ENCODE data around the gene DDX42.

DDX42 gene, protein sequence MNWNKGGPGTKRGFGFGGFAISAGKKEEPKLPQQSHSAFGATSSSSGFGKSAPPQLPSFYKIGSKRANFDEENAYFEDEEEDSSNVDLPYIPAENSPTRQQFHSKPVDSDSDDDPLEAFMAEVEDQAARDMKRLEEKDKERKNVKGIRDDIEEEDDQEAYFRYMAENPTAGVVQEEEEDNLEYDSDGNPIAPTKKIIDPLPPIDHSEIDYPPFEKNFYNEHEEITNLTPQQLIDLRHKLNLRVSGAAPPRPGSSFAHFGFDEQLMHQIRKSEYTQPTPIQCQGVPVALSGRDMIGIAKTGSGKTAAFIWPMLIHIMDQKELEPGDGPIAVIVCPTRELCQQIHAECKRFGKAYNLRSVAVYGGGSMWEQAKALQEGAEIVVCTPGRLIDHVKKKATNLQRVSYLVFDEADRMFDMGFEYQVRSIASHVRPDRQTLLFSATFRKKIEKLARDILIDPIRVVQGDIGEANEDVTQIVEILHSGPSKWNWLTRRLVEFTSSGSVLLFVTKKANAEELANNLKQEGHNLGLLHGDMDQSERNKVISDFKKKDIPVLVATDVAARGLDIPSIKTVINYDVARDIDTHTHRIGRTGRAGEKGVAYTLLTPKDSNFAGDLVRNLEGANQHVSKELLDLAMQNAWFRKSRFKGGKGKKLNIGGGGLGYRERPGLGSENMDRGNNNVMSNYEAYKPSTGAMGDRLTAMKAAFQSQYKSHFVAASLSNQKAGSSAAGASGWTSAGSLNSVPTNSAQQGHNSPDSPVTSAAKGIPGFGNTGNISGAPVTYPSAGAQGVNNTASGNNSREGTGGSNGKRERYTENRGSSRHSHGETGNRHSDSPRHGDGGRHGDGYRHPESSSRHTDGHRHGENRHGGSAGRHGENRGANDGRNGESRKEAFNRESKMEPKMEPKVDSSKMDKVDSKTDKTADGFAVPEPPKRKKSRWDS

DNA sequence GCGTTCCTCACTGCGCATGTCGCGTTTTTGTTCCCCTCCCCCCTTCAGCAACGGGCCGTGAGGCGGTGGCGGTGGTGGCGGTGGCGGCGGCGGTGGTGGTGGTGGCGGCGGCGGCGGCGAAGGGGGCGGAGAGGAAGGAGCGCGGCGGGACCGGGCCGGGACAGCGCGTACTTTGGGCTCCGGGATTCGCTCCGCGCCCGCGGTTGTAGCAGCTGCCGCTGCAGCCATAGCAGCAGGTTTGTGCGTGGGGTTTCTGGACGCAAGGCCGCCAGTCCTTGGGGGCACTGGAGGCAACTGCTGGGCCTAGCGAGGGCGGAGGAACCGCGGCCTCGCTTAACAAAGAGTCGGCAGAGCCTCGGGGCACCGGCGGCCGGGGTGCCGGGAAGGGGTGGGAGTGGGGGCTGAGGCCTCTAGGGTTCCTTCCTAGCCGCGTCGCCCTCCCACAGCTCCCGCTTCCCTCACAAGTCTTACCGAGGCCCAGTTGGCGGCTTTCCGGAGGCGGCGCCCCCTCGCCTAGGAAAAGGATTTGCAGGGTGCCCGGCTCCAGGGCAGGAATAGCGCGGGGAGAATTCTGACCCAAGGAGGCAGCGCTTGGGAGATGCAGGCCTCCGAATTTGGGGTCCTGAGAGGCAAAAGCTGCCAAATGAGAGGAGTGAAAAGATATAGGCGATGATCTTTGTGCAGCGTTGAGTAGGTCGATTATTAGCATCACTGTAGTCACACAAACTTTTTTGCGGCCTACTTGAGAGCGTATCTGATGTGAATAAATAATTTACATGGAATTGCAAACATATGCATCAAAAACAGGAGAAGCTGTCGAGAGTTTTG lies at the start of gene DDX42:
Gene DDX42, plus strand, starts transcription at position 30 of the 828 bp plus-strand sequence. CDS start 12,880 bp downstream, outside the sequence.
- H3K4me3 ChIP-seq (ENCODE audit: low read depth in 1 of 5, low read length in 5 of 5): peak within 1 kb of the TSS; percentile 79 to 96 (median 89)
- no peaks in the 10 kb centered on the region for H3K9me3 ChIP-seq (ENCODE audit: control insufficient read depth in 5 of 5, low read length in 5 of 5)
- H3K36me3 ChIP-seq (ENCODE audit: control insufficient read depth in 5 of 5, insufficient read depth in 5 of 5, low read length in 5 of 5): peaks cover 4 to 11% (median 8%) of the 10 kb centered on the region in 5 donors
- peaks cover 0 to 6% (median 0%) of the 10 kb centered on the region in 5 donors for H3K27me3 ChIP-seq (ENCODE audit: control insufficient read depth in 5 of 5, insufficient read depth in 4 of 5, low read length in 5 of 5)
- H3K4me1 ChIP-seq (ENCODE audit: control insufficient read depth in 5 of 5, insufficient read depth in 5 of 5, low read length in 5 of 5): peaks cover 20 to 49% (median 48%) of the 10 kb centered on the region in 5 donors
- H3K27ac ChIP-seq (ENCODE audit: low read depth, low read length): peak within 1 kb of the TSS; percentile 98
- peak within 1 kb of the TSS; percentile 93 to 97 (median 97) for H3K9ac ChIP-seq (ENCODE audit: low read length in 5 of 5)

- Histone ChIP-seq H3K4me3 (ENCODE audit: low read depth in 1 of 5, low read length in 5 of 5) (no peak overlapping the region), H3K27ac (ENCODE audit: low read depth, low read length) (no peak overlapping the region), H3K4me1 (ENCODE audit: control insufficient read depth in 5 of 5, insufficient read depth in 5 of 5, low read length in 5 of 5) (peaks cover 3 to 6% (median 5%) of the 10 kb centered on the region in 5 donors), H3K27me3 (ENCODE audit: control insufficient read depth in 5 of 5, insufficient read depth in 4 of 5, low read length in 5 of 5) (no peaks in the 10 kb centered on the region), H3K36me3 (ENCODE audit: control insufficient read depth in 5 of 5, insufficient read depth in 5 of 5, low read length in 5 of 5) (peaks cover 0 to 5% (median 0%) of the 10 kb centered on the region in 5 donors), H3K9me3 (ENCODE audit: control insufficient read depth in 5 of 5, low read length in 5 of 5) (no peaks in the 10 kb centered on the region), H3K9ac (ENCODE audit: low read length in 5 of 5) (no peak overlapping the region)
Measured at GRCh38 chr17:63735691-63736090, 38.3 kb upstream of the DDX42 start.

DNA sequence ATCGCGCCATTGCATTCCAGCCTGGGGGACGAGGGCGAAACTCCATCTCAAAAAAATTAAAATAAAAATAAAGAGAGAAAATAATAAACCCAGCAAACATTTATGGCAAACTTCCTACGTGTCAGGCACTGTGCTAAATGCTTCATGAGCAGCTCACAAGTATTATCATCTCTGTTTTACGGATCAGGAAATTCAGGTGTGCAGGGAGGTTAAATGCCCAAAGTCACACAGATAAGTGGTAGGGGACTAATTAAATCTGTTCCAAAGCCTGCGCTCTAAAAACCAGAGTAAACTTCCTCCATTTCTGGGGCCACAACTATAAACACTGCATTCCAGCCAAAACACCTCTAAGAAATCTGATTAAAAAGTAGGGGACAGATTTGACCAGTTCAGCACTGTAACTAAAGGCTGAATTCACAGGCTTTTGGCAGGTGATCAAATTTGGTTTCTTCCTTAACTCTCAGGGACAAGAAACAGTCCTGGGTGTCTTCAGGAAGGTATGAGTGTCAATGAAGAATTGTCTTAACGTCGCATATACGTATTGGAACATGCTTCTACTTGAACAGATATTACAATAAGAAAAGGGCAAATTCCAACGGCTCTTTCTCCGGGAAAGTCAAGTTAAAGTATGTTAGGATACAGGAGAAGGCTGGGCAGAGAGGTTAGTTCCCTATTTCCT lies 33.4 kb upstream of the DDX42 start:
- Histone ChIP-seq H3K9ac (ENCODE audit: low read length in 5 of 5) (peak overlapping the region; percentile 59 to 97 (median 90)), H3K27ac (ENCODE audit: low read depth, low read length) (peak overlapping the region; percentile 90), H3K4me3 (ENCODE audit: low read depth in 1 of 5, low read length in 5 of 5) (peak overlapping the region; percentile 75 to 87 (median 84)), H3K4me1 (ENCODE audit: control insufficient read depth in 5 of 5, insufficient read depth in 5 of 5, low read length in 5 of 5) (peaks cover 5 to 24% (median 15%) of the 10 kb centered on the region in 5 donors), H3K27me3 (ENCODE audit: control insufficient read depth in 5 of 5, insufficient read depth in 4 of 5, low read length in 5 of 5) (no peaks in the 10 kb centered on the region), H3K9me3 (ENCODE audit: control insufficient read depth in 5 of 5, low read length in 5 of 5) (no peaks in the 10 kb centered on the region), H3K36me3 (ENCODE audit: control insufficient read depth in 5 of 5, insufficient read depth in 5 of 5, low read length in 5 of 5) (peaks cover 1 to 8% (median 2%) of the 10 kb centered on the region in 5 donors)

DNA sequence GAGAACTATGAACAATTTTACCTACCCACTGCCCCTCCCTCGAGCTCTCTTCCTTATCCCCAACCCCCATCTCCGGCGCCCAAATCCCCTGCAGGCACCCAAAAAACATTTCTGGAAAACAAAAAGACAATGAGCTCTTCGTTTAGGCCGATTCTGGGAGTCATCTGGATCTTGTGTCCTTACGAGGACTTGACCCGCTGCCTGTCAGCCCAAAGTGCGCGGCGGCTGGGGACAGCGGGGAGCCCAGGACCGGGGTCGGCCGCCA lies 32.9 kb upstream of the DDX42 start:
- H3K27ac ChIP-seq (ENCODE audit: low read depth, low read length): peak overlapping the region; percentile 90
- H3K4me1 ChIP-seq (ENCODE audit: control insufficient read depth in 5 of 5, insufficient read depth in 5 of 5, low read length in 5 of 5): peaks cover 5 to 24% (median 15%) of the 10 kb centered on the region in 5 donors
- H3K36me3 ChIP-seq (ENCODE audit: control insufficient read depth in 5 of 5, insufficient read depth in 5 of 5, low read length in 5 of 5): peaks cover 6 to 13% (median 7%) of the 10 kb centered on the region in 5 donors
- H3K4me3 ChIP-seq (ENCODE audit: low read depth in 1 of 5, low read length in 5 of 5): peak overlapping the region; percentile 75 to 87 (median 84)
- H3K9ac ChIP-seq (ENCODE audit: low read length in 5 of 5): peak overlapping the region; percentile 59 to 97 (median 90)
- H3K9me3 ChIP-seq (ENCODE audit: control insufficient read depth in 5 of 5, low read length in 5 of 5): no peaks in the 10 kb centered on the region
- H3K27me3 ChIP-seq (ENCODE audit: control insufficient read depth in 5 of 5, insufficient read depth in 4 of 5, low read length in 5 of 5): no peaks in the 10 kb centered on the region

- Histone ChIP-seq H3K27ac (ENCODE audit: low read depth, low read length) (peak within 1 kb of the TSS; percentile 90), H3K27me3 (ENCODE audit: control insufficient read depth in 5 of 5, insufficient read depth in 4 of 5, low read length in 5 of 5) (no peaks in the 10 kb centered on the region), H3K4me1 (ENCODE audit: control insufficient read depth in 5 of 5, insufficient read depth in 5 of 5, low read length in 5 of 5) (peaks cover 5 to 24% (median 15%) of the 10 kb centered on the region in 5 donors), H3K4me3 (ENCODE audit: low read depth in 1 of 5, low read length in 5 of 5) (peak within 1 kb of the TSS; percentile 84 to 89 (median 87)), H3K36me3 (ENCODE audit: control insufficient read depth in 5 of 5, insufficient read depth in 5 of 5, low read length in 5 of 5) (peaks cover 9 to 15% (median 11%) of the 10 kb centered on the region in 5 donors), H3K9ac (ENCODE audit: low read length in 5 of 5) (peak within 1 kb of the TSS; percentile 68 to 97 (median 90)), H3K9me3 (ENCODE audit: control insufficient read depth in 5 of 5, low read length in 5 of 5) (no peaks in the 10 kb centered on the region)
Measured at GRCh38 chr17:63741408-63742173, 32.4 kb upstream of the DDX42 start, which contains the start of gene STRADA. Gene STRADA (minus strand): TSS chr17:63741799. CDS start chr17:63728369, 13,430 bp downstream.

GRCh38 chr17:63751806-63752205 lies 22.2 kb upstream of the DDX42 start:
- no peaks in the 10 kb centered on the region for H3K4me1 ChIP-seq (ENCODE audit: control insufficient read depth in 5 of 5, insufficient read depth in 5 of 5, low read length in 5 of 5)
- H3K27ac ChIP-seq (ENCODE audit: low read depth, low read length): no peak overlapping the region
- peaks cover 45 to 74% (median 55%) of the 10 kb centered on the region in 5 donors for H3K36me3 ChIP-seq (ENCODE audit: control insufficient read depth in 5 of 5, insufficient read depth in 5 of 5, low read length in 5 of 5)
- H3K27me3 ChIP-seq (ENCODE audit: control insufficient read depth in 5 of 5, insufficient read depth in 4 of 5, low read length in 5 of 5): no peaks in the 10 kb centered on the region
- H3K9ac ChIP-seq (ENCODE audit: low read length in 5 of 5): peak overlapping the region in 1 of 5 donors; percentile 35
- H3K4me3 ChIP-seq (ENCODE audit: low read depth in 1 of 5, low read length in 5 of 5): no peak overlapping the region
- H3K9me3 ChIP-seq (ENCODE audit: control insufficient read depth in 5 of 5, low read length in 5 of 5): no peaks in the 10 kb centered on the region

- Histone ChIP-seq H3K4me1 (ENCODE audit: control insufficient read depth in 5 of 5, insufficient read depth in 5 of 5, low read length in 5 of 5) (no peaks in the 10 kb centered on the region), H3K9ac (ENCODE audit: low read length in 5 of 5) (no peak overlapping the region), H3K27ac (ENCODE audit: low read depth, low read length) (no peak overlapping the region), H3K36me3 (ENCODE audit: control insufficient read depth in 5 of 5, insufficient read depth in 5 of 5, low read length in 5 of 5) (peaks cover 48 to 75% (median 59%) of the 10 kb centered on the region in 5 donors), H3K27me3 (ENCODE audit: control insufficient read depth in 5 of 5, insufficient read depth in 4 of 5, low read length in 5 of 5) (no peaks in the 10 kb centered on the region), H3K4me3 (ENCODE audit: low read depth in 1 of 5, low read length in 5 of 5) (no peak overlapping the region), H3K9me3 (ENCODE audit: control insufficient read depth in 5 of 5, low read length in 5 of 5) (no peaks in the 10 kb centered on the region)
Measured at GRCh38 chr17:63752707-63753106, 21.3 kb upstream of the DDX42 start.

GRCh38 chr17:63753215-63753614 lies 20.8 kb upstream of the DDX42 start:
- H3K27ac ChIP-seq (ENCODE audit: low read depth, low read length): no peak overlapping the region
- no peaks in the 10 kb centered on the region for H3K4me1 ChIP-seq (ENCODE audit: control insufficient read depth in 5 of 5, insufficient read depth in 5 of 5, low read length in 5 of 5)
- H3K4me3 ChIP-seq (ENCODE audit: low read depth in 1 of 5, low read length in 5 of 5): no peak overlapping the region
- peaks cover 49 to 75% (median 58%) of the 10 kb centered on the region in 5 donors for H3K36me3 ChIP-seq (ENCODE audit: control insufficient read depth in 5 of 5, insufficient read depth in 5 of 5, low read length in 5 of 5)
- no peaks in the 10 kb centered on the region for H3K9me3 ChIP-seq (ENCODE audit: control insufficient read depth in 5 of 5, low read length in 5 of 5)
- H3K27me3 ChIP-seq (ENCODE audit: control insufficient read depth in 5 of 5, insufficient read depth in 4 of 5, low read length in 5 of 5): no peaks in the 10 kb centered on the region
- H3K9ac ChIP-seq (ENCODE audit: low read length in 5 of 5): no peak overlapping the region

Data from subcutaneous abdominal adipose tissue (tissue), 5 donors.